Caco-2 (cell line): Measurements from ENCODE around the gene C19orf73. TPM values are rescaled to one million over a fixed set of nuclear protein-coding genes. Genes with fewer than 3 reads are reported as not detected.
"Not testable (repeated sequence)": the region's sequence is repeated elsewhere in the genome, so short reads cannot be mapped to it uniquely, and the experiment has no call there.

Experiments
- BruUV-seq: library from RNA; stranded (reverse); fragments of 400-500 nt; replicated peaks from 2 replicates; lab custom pipeline; 2021; lab: Mats Ljungman, UMichigan
- CTCF ChIA-PET: fragments of 300-600 bp; sonication (Branson Sonifier 250); formaldehyde crosslinking; loops from one replicate; lab custom pipeline; 2022; ENCODE audit warnings: antibody characterized with exemption; lab: Charles Lee
- POLR2A ChIA-PET: fragments of 300-600 bp; sonication (Branson Sonifier 250); formaldehyde crosslinking; loops from one replicate; lab custom pipeline; 2022; ENCODE audit warnings: antibody characterized with exemption; lab: Charles Lee
- DNase-seq, 2 experiments: peaks; one replicate each; pipeline versions ENCODE4 v3.0.0 to v3.0.0-alpha.2; 2020 to 2022
- H3K27me3 ChIP-seq: replicated peaks from 2 replicates; pipeline ENCODE4 v1.6.0; 2011; ENCODE audit warnings: low read length; ENCODE audit not compliant: control insufficient read depth, insufficient read depth
- H3K36me3 ChIP-seq: 2 replicates; pipeline ENCODE4 v1.5.1; 2011; ENCODE audit warnings: low read length; ENCODE audit not compliant: control insufficient read depth, insufficient read depth
- H3K4me1 ChIP-seq: fragments of 250-450 bp; sonication (Bioruptor Pico); 2 replicates; pipeline ENCODE4 v1.5.1; 2020; ENCODE audit warnings: mild to moderate bottlenecking
- H3K4me3 ChIP-seq: 2 replicates; pipeline ENCODE4 v1.5.1; 2011; ENCODE audit warnings: low read depth, mild to moderate bottlenecking, control low read depth, low read length
- H3K9me3 ChIP-seq: fragments of 250-450 bp; sonication (Bioruptor Pico); 2 replicates; pipeline ENCODE4 v1.5.1; 2020; ENCODE audit warnings: mild to moderate bottlenecking, moderate library complexity
- H3K27ac Mint-ChIP-seq: one replicate; pipeline ENCODE4 v1.8.0; 2022; ENCODE audit warnings: mixed read lengths; ENCODE audit not compliant: unreplicated experiment
- H3K27me3 Mint-ChIP-seq: one replicate; pipeline ENCODE4 v1.8.0; 2022; ENCODE audit warnings: mixed read lengths; ENCODE audit not compliant: insufficient read depth, unreplicated experiment
- H3K36me3 Mint-ChIP-seq: one replicate; pipeline ENCODE4 v1.8.0; 2022; ENCODE audit warnings: mild to moderate bottlenecking, mixed read lengths; ENCODE audit not compliant: insufficient read depth, unreplicated experiment
- H3K4me1 Mint-ChIP-seq: one replicate; pipeline ENCODE4 v1.8.0; 2022; ENCODE audit warnings: low read depth, mixed read lengths; ENCODE audit not compliant: unreplicated experiment
- H3K4me3 Mint-ChIP-seq: one replicate; pipeline ENCODE4 v1.8.0; 2022; ENCODE audit warnings: mild to moderate bottlenecking, moderate library complexity, mixed read lengths; ENCODE audit not compliant: unreplicated experiment
- H3K9me3 Mint-ChIP-seq: one replicate; pipeline ENCODE4 v1.8.0; 2022; ENCODE audit warnings: mixed read lengths; ENCODE audit not compliant: unreplicated experiment
- CTCF ChIP-seq, 2 experiments: fragments of 200-600 bp in 1 of 2; IDR thresholded peaks; 1 replicate in 1 of 2; 2 replicates in 1 of 2; pipeline versions ENCODE4 v1.5.1 to v1.8.0; 2011 to 2022; ENCODE audit warnings: antibody characterized with exemption in 1 of 2, control low read depth in 1 of 2, inconsistent platforms in 1 of 2, low read depth in 1 of 2, low read length in 1 of 2, mild to moderate bottlenecking in 1 of 2, moderate library complexity in 1 of 2; ENCODE audit not compliant: insufficient read depth in 1 of 2, severe bottlenecking in 1 of 2, unreplicated experiment in 1 of 2
- intact Hi-C: fragments of 100-400 bp; cut with micrococcal nuclease; formaldehyde crosslinking; loops from one replicate; pipeline ENCODE4 v1.10.0; 2022; ENCODE audit not compliant: unreplicated experiment
- total RNA-seq: library from RNA; stranded (reverse); gene quantifications from 2 replicates; pipeline ENCODE4 v1.2.3, GENCODE V29; 2022

Gene C19orf73
- total RNA-seq, 1 experiment from 2014 or later = 1.7 TPM

- ChIA-PET POLR2A (interaction anchor here (0.5 to 0.7 kb wide), 5 partner anchors 9 to 737 kb away, joined by 3 to 4 read pairs (median 3); partner anchors contain the start of gene LIN7B), CTCF (interaction anchor here (0.6 to 1.5 kb wide), 7 partner anchors 11 to 791 kb away, joined by 3 to 13 read pairs (median 8); partner anchors contain the start of gene LIN7B)
- Histone ChIP-seq H3K4me1 (peaks cover 17% of the 10 kb centered on the region), H3K36me3 (peaks cover 2% of the 10 kb centered on the region; the same call in 1 of the 2 replicates), H3K27me3 (no peaks in the 10 kb centered on the region), H3K9me3 (no peaks in the 10 kb centered on the region), H3K4me3 (peak overlapping the region; percentile 24)
- Mint-ChIP-seq H3K9me3 (peaks cover 7% of the 10 kb centered on the region), H3K27ac (peak overlapping the region; percentile 80), H3K27me3 (peaks cover 4% of the 10 kb centered on the region), H3K4me3 (peak overlapping the region; percentile 71), H3K4me1 (peaks cover 32% of the 10 kb centered on the region), H3K36me3 (peaks cover 26% of the 10 kb centered on the region)
- DNase-seq = peak; percentile 79 to 92
- TF ChIP-seq CTCF (IDR thresholded peaks at IDR 0.05; ENCODE audit: insufficient read depth in 1 of 2, low read depth in 1 of 2, low read length in 1 of 2, severe bottlenecking in 1 of 2, unreplicated experiment in 1 of 2) = no peak
- BruUV-seq = no TSS peak
- intact Hi-C loops = no loop called here
Observed at GRCh38 chr19:49125025-49125731, 6.2 kb upstream of the C19orf73 start.

- CTCF ChIA-PET, H3K27me3 ChIP-seq, H3K9me3 Mint-ChIP-seq, BruUV-seq, H3K27ac Mint-ChIP-seq, H3K27me3 Mint-ChIP-seq, DNase-seq, H3K4me3 ChIP-seq, H3K4me3 Mint-ChIP-seq, POLR2A ChIA-PET, H3K9me3 ChIP-seq, intact Hi-C loops, H3K36me3 ChIP-seq: not testable (repeated sequence)
- Mint-ChIP-seq H3K36me3 (peaks cover 25% of the 10 kb centered on the region), H3K4me1 (peaks cover 24% of the 10 kb centered on the region)
- peaks cover 20% of the 10 kb centered on the region for H3K4me1 ChIP-seq
Observed at GRCh38 chr19:49123285-49123684, 4.3 kb upstream of the C19orf73 start.

GRCh38 chr19:49121841-49122240 is 2.9 kb upstream of the C19orf73 start:
- Mint-ChIP-seq H3K4me1 (peaks cover 31% of the 10 kb centered on the region), H3K36me3 (peaks cover 24% of the 10 kb centered on the region)
- H3K9me3 ChIP-seq, H3K9me3 Mint-ChIP-seq, intact Hi-C loops, H3K4me3 ChIP-seq, H3K27ac Mint-ChIP-seq, POLR2A ChIA-PET, H3K36me3 ChIP-seq, BruUV-seq, H3K27me3 ChIP-seq, H3K4me3 Mint-ChIP-seq, DNase-seq, H3K27me3 Mint-ChIP-seq: not testable (repeated sequence)
- CTCF ChIA-PET = interaction anchor here (0.7 kb wide), 1 partner anchor 73 kb away, joined by 7 read pairs; no protein-coding TSS in a partner anchor
- peaks cover 27% of the 10 kb centered on the region for H3K4me1 ChIP-seq

- Mint-ChIP-seq H3K4me1 (peaks cover 39% of the 10 kb centered on the region), H3K4me3 (peak overlapping the region; percentile 94), H3K36me3 (peaks cover 24% of the 10 kb centered on the region), H3K27me3 (peaks cover 4% of the 10 kb centered on the region), H3K9me3 (no peaks in the 10 kb centered on the region), H3K27ac (no peak overlapping the region)
- H3K27me3 ChIP-seq = no peaks in the 10 kb centered on the region
- BruUV-seq = no TSS peak
- ChIA-PET POLR2A (no interaction called here), CTCF (no interaction called here)
- intact Hi-C loops = no loop called here
- H3K4me1 ChIP-seq = peaks cover 27% of the 10 kb centered on the region
- H3K9me3 ChIP-seq = no peaks in the 10 kb centered on the region
- no peaks in the 10 kb centered on the region for H3K36me3 ChIP-seq
- TF ChIP-seq CTCF (IDR thresholded peaks at IDR 0.05; ENCODE audit: insufficient read depth in 1 of 2, low read depth in 1 of 2, low read length in 1 of 2, severe bottlenecking in 1 of 2, unreplicated experiment in 1 of 2) = no peak
- DNase-seq = no peak
- H3K4me3 ChIP-seq = no peak overlapping the region
Observed at GRCh38 chr19:49120868-49121267, 1.9 kb upstream of the C19orf73 start.
